Medulla oblongata (tissue), 1 donor: Measurements from ENCODE around the gene OR2S2.
"Not testable (repeated sequence)": the region's sequence is repeated elsewhere in the genome, so short reads cannot be mapped to it uniquely, and the experiment has no call there.

Experiments
- DNase-seq: peaks from one replicate; pipeline ENCODE4 v3.0.0-alpha.2; 2015; ENCODE audit errors: extremely low spot score

Gene OR2S2

DNA sequence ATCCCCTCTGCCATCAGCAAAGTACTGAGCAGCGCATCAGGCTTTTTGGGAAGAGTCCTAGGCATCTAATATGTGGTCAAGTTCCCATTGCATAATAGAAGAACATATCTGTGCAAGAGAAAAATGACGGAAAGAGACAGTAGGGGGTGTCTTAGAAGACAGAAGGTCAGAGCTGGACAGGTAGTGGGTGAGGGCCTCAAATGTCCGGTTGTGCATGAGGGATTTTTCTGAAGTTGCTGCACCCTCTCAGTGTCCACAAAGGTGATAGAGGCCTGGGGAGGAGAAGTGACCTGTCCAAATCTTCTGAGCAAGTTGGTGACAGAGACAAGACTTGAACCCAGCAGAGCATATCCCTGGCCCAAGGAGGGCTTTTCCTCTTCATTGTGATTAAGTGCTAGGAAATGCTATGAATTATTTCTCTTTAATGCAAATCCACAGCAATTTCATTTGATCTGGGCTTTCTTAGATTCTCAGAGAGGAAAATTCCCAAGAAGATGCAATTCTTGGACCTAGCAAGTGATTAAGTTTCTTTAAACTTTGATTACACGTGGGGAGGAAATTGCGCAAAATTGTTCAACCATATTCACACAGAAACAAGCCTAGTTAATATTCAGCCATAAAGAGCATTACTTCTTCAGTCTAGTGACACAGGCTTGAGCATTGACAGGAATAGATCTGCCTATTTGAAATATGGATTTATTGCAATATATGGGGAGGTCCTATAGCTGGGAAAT is at the start of gene OR2S2:
Gene OR2S2 (minus strand): TSS at position 51 of the 734 bp plus-strand sequence. CDS start 56 bp downstream, outside the sequence.
- DNase-seq: no peak

DNA sequence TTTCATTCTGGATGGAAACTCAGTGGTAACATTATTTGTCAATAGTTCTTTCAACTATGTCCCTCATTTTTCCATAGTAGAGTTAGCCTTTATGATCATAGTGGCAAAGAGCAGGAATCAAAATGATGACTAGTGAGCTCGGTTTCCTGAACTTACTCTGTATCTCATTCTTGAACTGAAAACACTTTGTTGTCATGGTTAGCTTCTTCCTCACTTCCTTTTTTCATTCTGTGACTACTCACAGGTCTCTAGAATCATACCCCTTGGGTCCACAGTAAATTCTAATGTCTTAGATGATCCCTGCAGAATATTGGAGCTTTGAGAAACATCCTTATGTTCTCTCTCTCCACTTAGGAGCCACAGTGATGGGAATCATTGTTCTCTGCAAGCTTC is 49.4 kb upstream of the OR2S2 start:
- DNase-seq: no peak

DNA sequence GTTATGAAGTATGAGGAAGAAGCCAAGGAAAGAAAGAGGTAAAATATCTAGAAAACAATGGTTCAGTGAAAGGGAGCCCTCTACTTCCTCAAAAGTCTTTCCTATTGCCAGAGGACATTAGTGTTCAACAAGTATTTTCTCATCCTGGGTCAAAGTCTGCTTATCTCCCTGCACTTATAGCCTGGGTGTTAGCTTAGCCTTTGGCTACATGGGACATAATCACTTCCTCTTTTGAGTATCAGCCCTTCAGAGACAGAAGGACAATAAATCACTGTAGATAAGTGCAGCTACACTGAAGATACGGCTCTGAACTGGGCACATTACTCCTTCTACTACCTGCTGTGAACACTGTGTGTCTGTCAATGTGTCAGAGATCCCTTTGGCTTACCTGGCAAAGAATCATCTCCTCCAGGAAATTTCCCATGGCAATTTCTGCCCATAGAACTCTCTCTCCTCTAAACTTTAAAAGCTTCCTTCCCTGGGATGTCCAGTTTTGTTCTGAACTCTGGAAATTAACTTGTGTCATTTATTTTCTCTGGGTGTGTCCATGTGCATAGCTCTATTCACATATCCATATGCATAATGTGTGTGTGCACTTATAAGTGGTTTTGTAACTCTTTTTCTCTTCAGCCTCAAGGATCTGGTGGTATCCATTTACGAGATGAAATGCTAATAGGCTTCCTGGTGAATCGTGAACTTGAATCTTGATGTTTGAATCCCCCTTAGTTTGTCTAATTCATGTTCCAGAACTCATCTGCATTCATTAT is 48.8 kb upstream of the OR2S2 start:
- DNase-seq: no peak

DNA sequence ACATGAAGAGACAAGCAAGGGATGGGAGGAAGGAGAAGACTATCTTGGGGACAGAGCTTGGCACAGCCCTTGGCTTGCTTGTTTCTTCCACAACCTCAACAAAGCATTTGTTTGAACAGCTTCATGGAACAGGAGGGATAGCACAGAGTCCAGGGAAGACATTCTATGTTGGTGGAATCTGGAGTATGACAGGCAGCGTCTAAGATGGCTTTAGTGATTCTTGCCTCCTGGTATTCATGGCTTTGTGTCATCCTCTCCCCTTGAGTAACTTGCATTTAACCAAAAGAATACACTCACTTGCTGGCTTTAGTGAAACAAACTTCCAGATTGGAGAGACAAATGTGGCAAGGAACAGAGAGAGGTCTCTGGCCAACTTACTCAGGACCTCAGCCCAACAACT is 47.9 kb upstream of the OR2S2 start:
- no peak for DNase-seq

- DNase-seq: no peak
Measured at GRCh38 chr9:35998333-35998732, 40.4 kb upstream of the OR2S2 start.

- not testable (repeated sequence) for DNase-seq
Measured at GRCh38 chr9:35997016-35997415, 39.1 kb upstream of the OR2S2 start.

DNA sequence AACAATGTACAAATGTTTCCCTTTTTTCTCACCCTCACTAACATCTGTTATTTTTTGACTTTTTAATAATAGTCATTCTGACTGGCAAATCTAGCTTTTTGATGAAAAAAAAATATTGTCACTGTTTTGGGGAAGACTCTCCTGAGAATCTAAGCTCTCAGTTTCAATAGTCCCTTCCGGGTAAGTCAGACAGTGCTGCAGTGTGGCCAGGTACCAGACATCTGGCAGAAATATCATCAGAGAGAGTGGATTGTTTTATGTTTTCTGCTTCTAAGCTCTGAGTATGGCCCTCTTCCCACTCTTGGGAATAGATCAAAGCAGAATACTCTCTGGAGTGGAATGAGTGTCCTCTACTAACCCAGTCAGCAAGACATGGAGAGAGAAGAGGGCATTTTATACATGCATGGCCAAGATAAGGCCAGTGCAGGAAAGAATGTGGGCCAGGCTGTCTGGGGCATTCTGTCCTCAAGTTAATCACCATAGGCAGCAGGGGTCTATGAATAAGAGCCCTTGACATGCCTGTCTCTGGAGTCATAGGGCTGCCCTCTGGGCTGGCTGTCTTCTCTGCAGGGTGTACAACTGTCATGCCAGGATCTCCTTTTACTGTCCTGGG is 38.5 kb upstream of the OR2S2 start:
- no peak for DNase-seq

GRCh38 chr9:35994959-35995358 is 37.0 kb upstream of the OR2S2 start:
- no peak for DNase-seq

DNA sequence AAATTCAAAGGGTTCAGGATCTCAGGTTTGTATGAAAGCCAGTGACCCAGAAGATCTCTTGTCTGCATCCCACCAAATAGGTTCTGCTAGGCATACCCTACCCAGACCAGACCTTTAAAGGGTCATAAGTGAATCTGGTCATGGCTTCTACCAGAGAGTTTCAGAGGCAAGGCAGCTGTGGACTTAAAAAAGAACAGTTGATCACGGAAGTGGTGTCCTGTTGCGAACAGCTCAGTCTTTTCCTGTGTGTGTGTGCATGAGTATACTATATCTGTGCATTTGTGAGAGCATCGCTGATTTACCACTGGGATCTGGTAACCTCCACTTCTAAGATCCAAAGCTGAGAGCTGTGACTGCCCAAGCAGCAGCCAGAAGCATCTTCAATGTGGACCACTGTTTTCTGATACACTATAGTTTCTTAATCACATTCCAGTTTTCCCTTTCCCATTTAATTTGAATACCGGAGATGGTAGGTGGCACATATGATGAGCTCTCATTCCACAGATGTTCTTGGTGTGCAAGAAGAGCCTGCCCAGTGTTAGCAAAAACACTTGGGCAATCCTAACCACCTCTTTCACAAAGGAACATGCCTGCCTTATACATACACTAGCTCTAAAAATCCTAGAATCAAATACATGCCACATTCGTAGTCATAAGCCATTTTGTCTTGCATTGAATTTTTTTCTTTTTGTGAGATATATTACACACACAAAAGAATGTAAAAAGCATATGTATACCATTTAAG is 36.2 kb upstream of the OR2S2 start:
- DNase-seq: no peak

- not testable (repeated sequence) for DNase-seq
Measured at GRCh38 chr9:35993136-35993535, 35.2 kb upstream of the OR2S2 start.

- DNase-seq: no peak
Measured at GRCh38 chr9:35990155-35990554, 32.2 kb upstream of the OR2S2 start.

DNA sequence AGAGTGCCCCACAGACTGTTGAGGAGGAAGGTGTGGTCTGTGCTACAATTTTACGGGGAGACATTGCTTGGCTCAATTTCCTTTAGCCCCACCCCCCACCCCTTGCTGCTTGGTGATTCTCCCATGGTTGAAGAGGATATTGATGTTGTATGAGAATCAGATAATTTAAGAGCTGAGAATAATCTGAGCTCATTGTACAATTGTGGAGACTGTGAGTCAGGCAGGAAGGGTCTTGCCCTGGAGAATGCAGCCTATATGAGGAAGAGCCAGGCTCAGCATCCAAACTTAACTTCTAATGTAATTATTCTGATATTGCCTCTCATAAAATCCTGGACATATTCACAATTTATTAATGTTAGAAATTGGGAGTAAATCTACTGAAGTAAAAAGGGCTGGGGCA is 26.1 kb upstream of the OR2S2 start:
- no peak for DNase-seq

DNA sequence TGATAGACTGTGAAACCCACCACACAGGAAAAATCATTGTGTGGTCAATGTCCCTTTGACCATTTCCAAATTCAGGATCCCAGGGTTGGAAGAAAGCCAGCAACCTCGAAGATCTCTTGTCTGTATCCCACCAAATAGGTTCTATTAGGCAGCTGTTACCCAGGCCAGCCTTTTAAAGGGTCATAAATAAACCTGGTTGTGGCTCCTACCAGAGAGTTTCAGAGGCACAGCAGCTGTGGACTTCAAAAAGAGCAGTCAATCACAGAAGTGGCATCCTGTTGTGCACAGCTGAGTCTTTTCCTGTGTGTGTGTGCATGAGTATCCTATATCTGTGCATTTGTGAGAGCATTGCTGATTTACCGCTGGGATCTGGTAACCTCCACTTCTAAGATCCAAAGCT is 23.7 kb upstream of the OR2S2 start:
- no peak for DNase-seq

DNA sequence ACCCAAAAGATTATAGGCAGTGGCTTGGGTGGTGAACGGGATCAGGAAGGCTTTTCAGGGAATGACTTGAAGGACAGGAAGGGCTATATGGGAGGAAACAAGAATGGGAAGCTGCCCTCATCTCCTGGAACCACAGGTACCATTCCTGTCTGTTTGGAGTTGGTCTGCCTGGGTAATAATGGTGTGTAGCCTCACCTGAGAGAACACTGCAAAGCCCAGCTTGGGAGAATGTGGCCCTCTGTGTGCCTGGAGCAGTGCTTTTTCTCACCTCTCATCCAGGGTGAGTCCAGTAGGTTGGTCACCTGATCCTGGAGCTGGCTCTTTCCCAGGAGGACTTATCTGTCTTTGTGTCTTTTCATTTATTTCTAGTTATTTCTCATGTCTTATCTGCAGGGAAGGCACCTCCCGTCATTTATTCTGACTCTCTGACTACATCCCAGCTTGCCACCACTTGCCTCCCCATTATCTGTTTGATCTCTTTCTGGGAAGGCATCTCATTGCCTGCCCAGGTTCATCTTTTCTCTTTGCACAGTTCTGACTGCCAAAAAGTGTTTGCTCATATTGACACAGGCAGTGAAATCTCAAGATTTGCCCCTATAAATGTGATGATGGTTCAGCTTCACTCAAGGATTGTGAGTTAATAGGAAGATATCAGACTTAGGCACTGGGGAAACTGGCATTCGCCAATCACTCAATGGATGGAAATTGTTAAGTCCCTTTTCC is 22.5 kb upstream of the OR2S2 start:
- DNase-seq: no peak

GRCh38 chr9:35978792-35979191 is 20.8 kb upstream of the OR2S2 start:
- DNase-seq: no peak

GRCh38 chr9:35976726-35977125 is 18.8 kb upstream of the OR2S2 start:
- DNase-seq: no peak

GRCh38 chr9:35974800-35975199 is 16.8 kb upstream of the OR2S2 start:
- DNase-seq: no peak

DNA sequence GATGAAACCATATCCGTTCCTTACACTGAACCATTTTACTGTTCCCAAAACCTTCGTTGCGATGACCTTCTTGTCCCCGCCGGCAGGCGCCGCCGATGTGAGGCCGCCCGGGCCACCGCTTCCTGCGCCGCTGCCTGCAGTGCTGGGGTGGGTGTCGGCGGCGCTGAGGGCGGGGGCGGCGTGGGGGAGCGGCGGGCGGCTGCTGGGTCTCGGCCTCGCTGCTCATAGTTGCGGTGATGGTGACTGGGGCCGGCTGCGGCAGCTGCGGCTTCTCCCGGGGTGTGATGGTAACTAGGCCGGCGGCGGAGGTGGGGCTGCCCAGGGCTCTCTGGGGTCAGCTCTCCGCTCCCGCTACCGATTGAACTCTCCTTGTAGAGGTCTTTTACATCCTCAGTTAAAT is 14.1 kb upstream of the OR2S2 start:
- no peak for DNase-seq

- no peak for DNase-seq
Measured at GRCh38 chr9:35967042-35967441, 9.1 kb upstream of the OR2S2 start.

GRCh38 chr9:35966433-35966832 is 8.5 kb upstream of the OR2S2 start:
- no peak for DNase-seq

GRCh38 chr9:35965011-35965410 is 7.1 kb upstream of the OR2S2 start:
- DNase-seq: no peak
